ENCODE data around the gene RGS7. TPM values are rescaled to one million over a fixed set of nuclear protein-coding genes. Genes with fewer than 3 reads are reported as not detected.
"Not testable (repeated sequence)": the region's sequence is repeated elsewhere in the genome, so short reads cannot be mapped to it uniquely, and the experiment has no call there.

The RGS7 gene
- total RNA-seq, 1 donor from 2014 or later = not detected

GRCh38 chr1:241141646-241142045 lies 215.4 kb downstream of the RGS7 start:
- intact Hi-C loops (cut with micrococcal nuclease) = not testable (repeated sequence)

GRCh38 chr1:241140670-241141069 lies 216.3 kb downstream of the RGS7 start:
- intact Hi-C loops (cut with micrococcal nuclease) = no loop called here

DNA sequence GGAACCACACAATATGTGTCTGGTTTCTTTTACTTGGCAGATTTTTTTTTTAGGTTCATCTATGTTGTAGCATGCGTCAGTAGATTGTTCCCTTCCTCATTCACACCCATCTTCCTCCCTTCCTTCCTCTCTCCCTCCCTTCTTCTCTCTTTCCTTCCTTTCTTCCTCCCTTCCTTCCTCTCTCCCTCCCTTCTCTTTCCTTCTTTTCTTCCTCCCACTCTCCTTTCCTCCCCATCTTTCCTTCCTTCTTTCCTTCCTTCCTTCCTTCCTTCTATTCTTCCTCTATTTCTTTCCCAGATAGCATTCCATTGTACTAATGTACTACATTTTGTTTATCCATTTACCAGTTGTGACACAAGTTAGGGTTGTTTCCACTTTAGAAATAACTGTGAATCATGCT lies 218.0 kb downstream of the RGS7 start:
- intact Hi-C loops (cut with micrococcal nuclease) = no loop called here

GRCh38 chr1:241138248-241138647 lies 218.8 kb downstream of the RGS7 start:
- intact Hi-C loops (cut with micrococcal nuclease) = no loop called here

- intact Hi-C loops (cut with micrococcal nuclease) = no loop called here
These were observed 220.6 kb downstream of the RGS7 start for GRCh38 chr1:241136389-241136788.

GRCh38 chr1:241131636-241132194 lies 225.3 kb downstream of the RGS7 start:
- intact Hi-C loops (cut with micrococcal nuclease) = no loop called here

GRCh38 chr1:241130881-241131280 lies 226.1 kb downstream of the RGS7 start:
- intact Hi-C loops (cut with micrococcal nuclease) = no loop called here

DNA sequence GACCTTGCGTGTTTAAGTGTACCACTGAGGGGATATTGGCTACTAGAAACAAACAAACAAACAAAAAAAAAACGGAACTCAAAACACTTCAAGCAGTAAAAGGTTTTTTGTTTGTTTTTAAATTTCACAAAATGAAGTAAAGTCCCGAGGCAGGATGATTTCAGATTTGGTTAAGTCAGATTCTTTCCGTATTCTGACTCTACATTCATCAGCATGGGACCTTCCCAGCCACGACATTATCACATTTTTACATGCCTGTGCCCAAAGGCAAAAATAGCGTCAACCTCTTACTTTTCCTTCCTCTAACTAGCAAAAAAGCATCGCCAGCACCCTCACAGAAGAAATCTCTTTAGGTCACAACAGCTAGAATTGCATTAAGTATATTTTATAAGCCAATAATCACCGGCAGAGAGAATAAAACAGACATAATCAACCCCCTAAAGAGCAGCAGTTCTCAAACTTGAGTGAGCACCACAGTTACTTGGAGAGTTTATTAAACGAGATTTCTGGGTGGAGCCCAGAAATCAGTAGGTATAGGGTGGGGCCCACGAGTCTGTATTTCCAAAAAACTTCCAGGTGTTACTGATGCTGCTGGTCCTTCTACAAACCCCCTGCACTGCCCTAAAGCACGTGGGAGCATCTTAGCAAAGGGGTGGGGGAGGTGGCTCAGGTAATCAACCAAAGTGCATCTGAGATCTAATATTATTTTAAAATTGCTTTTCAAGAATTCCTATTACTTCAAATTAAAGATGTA lies 227.6 kb downstream of the RGS7 start:
- intact Hi-C loops (cut with micrococcal nuclease) = no loop called here

DNA sequence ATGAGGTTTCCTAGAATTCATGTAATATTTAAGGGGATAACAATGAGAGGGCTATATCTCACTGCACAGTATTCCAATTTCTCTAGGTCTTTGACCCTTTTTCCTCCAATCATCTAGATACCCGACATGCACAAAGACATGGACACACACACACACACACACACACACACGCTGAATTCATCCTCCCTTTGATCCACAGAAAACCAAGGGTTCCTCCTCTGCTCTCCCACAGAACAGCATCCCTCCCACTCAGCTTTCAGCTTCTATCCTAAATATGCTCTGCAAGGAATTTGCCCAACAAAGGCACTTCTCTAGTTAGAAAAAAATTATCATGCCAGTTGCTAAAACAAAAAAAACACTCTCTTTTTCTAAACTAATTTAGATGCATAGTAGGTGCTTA lies 231.7 kb downstream of the RGS7 start:
- intact Hi-C loops (cut with micrococcal nuclease) = no loop called here

DNA sequence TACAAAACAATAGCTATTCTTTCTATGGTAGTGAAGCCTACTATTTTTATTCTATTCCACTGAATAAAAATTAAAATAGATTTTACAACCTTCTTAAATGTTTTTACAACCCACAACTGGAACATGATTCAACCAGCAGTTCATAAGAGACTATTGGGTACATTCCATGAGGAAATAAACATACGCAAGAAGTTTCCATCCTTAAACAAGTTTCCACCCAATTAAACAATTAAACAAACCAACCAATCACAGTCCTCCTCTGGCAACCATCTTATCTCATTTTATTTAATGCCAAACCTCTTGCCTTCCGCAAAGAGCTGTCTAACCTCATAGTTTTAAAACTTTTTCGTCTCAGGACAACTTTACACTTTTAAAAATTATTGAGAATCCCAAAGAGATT lies 239.0 kb downstream of the RGS7 start:
- intact Hi-C loops (cut with micrococcal nuclease) = no loop called here

- intact Hi-C loops (cut with micrococcal nuclease) = no loop called here
These were observed 241.2 kb downstream of the RGS7 start for GRCh38 chr1:241115784-241116183.

- intact Hi-C loops (cut with micrococcal nuclease) = no loop called here
These were observed 242.2 kb downstream of the RGS7 start for GRCh38 chr1:241114699-241115233.

DNA sequence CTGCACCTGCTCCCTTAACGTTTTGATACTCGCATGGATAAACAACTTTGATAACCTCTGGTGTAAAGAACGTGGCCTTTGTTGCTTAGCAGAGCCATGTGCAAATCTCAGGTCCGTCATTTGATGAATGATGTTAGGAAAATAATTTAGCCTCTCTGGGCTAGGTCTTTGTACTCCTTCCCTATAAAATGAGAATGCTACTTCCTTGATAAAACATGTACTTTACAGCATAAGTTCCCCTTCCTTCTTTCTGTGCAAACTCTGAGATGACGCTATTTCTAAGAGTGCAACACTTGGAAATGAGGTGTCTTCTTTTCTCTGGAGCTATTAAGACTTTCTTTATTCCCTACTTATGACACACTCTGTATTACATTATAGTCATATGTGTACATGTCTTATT lies 243.4 kb downstream of the RGS7 start:
- intact Hi-C loops (cut with micrococcal nuclease) = no loop called here

- intact Hi-C loops (cut with micrococcal nuclease) = no loop called here
These were observed 248.0 kb downstream of the RGS7 start for GRCh38 chr1:241109039-241109438.

DNA sequence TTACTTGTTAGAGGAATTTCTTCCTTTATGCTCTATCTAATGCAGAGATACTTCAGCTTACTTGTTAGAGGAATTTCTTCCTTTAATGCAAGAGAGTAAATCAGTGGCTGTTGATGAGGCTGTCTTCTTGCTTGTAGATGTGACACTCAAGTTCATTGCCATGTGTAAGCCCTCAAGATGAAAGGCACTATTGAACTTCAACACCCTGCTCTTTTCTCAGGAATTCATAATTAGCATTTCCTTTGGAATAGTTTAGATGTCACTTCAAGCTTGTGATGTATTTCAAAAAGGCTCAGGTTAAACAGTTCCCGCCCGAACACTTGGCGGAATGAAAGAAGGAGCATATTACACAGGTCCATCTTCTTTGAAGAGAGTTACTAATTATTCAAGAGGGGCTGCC lies 251.9 kb downstream of the RGS7 start:
- intact Hi-C loops (cut with micrococcal nuclease) = no loop called here

GRCh38 chr1:241102664-241103063 lies 254.3 kb downstream of the RGS7 start:
- intact Hi-C loops (cut with micrococcal nuclease) = no loop called here

DNA sequence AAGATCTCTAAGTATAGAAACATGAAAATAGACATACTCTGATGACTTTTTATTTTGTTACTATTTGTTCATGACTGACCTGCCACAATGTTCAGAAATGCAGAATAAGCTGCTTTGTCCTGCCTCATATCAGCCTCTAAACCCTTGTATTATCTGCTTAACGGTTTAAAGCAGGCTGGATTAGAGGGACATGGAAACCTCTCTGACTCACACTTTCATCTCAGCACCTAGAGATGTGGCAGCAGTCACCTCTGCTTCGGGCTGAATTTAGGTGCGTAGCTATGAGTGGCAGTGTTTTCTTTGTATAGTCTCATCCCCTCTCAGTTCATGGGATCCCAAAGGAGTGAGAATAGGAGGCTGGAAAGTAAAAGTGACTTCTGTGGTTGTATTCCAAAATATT lies 255.4 kb downstream of the RGS7 start:
- intact Hi-C loops (cut with micrococcal nuclease) = no loop called here

- intact Hi-C loops (cut with micrococcal nuclease) = no loop called here
These were observed 259.5 kb downstream of the RGS7 start for GRCh38 chr1:241097479-241097878.

- intact Hi-C loops (cut with micrococcal nuclease) = no loop called here
These were observed 260.0 kb downstream of the RGS7 start for GRCh38 chr1:241096982-241097381.

DNA sequence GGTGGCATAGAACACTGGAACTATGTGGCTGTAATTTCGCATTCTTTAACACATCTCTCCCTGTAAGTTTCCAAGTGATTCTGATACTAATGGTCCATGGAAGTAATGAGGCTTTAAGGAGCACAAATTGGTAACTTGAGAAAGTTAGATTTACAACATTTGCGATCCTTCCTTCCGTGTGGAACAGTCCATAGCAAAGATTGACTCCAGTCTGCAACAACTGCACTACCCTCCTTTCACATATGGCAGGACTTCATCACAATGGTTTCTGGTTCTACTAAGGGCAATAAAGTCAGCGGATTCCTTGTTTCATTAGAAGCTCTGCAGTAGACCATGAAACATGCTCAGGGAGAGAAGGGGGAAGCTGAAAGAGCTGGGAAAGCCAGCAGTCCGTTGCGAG lies 261.2 kb downstream of the RGS7 start:
- intact Hi-C loops (cut with micrococcal nuclease) = no loop called here

GRCh38 chr1:241090798-241091197 lies 266.2 kb downstream of the RGS7 start:
- intact Hi-C loops (cut with micrococcal nuclease) = no loop called here

DNA sequence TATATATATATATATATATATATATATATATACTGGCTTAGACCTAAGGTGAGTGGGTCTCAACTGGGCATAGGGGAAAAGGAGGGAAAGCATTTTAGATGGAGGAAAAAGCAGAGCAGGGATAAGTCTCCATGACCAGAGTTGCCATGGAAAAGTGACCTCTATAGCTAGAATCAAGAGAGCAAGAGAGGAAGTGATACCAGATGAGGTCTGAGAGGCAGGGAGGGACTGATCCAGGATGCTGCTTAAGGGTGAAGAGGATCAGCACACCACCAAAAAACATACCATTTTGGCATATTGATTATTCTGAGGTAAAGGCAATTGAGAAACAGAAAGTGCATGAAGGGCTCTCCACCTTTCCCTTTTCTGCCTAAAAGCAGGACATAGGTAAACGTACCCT lies 267.9 kb downstream of the RGS7 start:
- intact Hi-C loops (cut with micrococcal nuclease) = not testable (repeated sequence)

GRCh38 chr1:241088075-241088474 lies 268.9 kb downstream of the RGS7 start:
- intact Hi-C loops (cut with micrococcal nuclease) = not testable (repeated sequence)

All from T-helper 1 cell treated with Interleukin-12 subunit alpha and Interleukin-12 subunit beta and Interleukin-4 antibody, amounts not matched to agents 30 ng/mL and 1 ng/mL, for 36 hours (primary cell).